Sigmoid colon (tissue), 7 donors: ENCODE results near the gene SNRNP48. TPM values are rescaled to one million over a fixed set of nuclear protein-coding genes. Genes with fewer than 3 reads are reported as not detected.

Experiments
- DNase-seq: peaks from one replicate; pipeline ENCODE4 v3.0.0-alpha.2; 2019
- H3K27ac ChIP-seq, 4 donors: fragments of 200-600 bp; sonication (generic); one replicate each; pipeline ENCODE4 v1.5.1; 2016 to 2019; ENCODE audit warnings: mild to moderate bottlenecking in 1 of 4
- H3K27me3 ChIP-seq, 3 donors: fragments of 200-600 bp; sonication (generic); one replicate each; pipeline ENCODE4 v1.5.1; 2019; ENCODE audit warnings: mild to moderate bottlenecking in 1 of 3
- H3K36me3 ChIP-seq, 4 donors: fragments of 200-600 bp; sonication (generic); one replicate each; pipeline ENCODE4 v1.5.1; 2016 to 2019
- H3K4me1 ChIP-seq, 4 donors: fragments of 200-600 bp; sonication (generic); one replicate each; pipeline ENCODE4 v1.5.1; 2017 to 2019
- H3K4me3 ChIP-seq, 4 donors: fragments of 200-600 bp; sonication (generic); one replicate each; pipeline ENCODE4 v1.5.1; 2017 to 2019; ENCODE audit warnings: mild to moderate bottlenecking in 2 of 4, moderate library complexity in 1 of 4
- H3K9me3 ChIP-seq, 4 donors: fragments of 200-600 bp in 3 of 4; sonication (generic) in 3 of 4; one replicate each; pipeline versions ENCODE4 v1.5.1 to v1.6.1; 2013 to 2019
- EP300 ChIP-seq, 4 donors: sonication (generic); formaldehyde crosslinking; IDR thresholded peaks; one replicate each; pipeline ENCODE4 v1.6.1; 2017; ENCODE audit warnings: antibody characterized with exemption in 4 of 4
- POLR2A ChIP-seq, 2 donors: fragments of 450-650 bp; IDR thresholded peaks; one replicate each; pipeline ENCODE4 v1.6.1; 2016; ENCODE audit warnings: antibody characterized with exemption in 2 of 2, mild to moderate bottlenecking in 2 of 2, moderate library complexity in 2 of 2
- POLR2AphosphoS5 ChIP-seq, 4 donors: sonication (generic); formaldehyde crosslinking; IDR thresholded peaks; one replicate each; pipeline ENCODE4 v1.6.1; 2017; ENCODE audit warnings: antibody characterized with exemption in 4 of 4
- WGBS, 2 donors: extraction: QIAGEN DNeasy Blood & Tissue Kit; methylation state at CpG; one replicate each; pipeline ENCODE4 v1.1.7; 2013; 5-methylcytosine and 5-hydroxymethylcytosine counted together
- intact Hi-C: fragments of 100-400 bp; cut with DNase I; formaldehyde crosslinking; loops from one replicate; pipeline ENCODE4 v1.15.1; 2023
- polyA plus RNA-seq, 3 donors: library from polyadenylated mRNA; stranded (reverse); fragments of 200-250 nt; gene quantifications; one replicate each; pipeline ENCODE4 v1.2.3, GENCODE V29; 2013
- total RNA-seq, 4 donors: library from RNA; depleted of rRNA; stranded (reverse); fragments of >200 nt; gene quantifications; one replicate each; pipeline ENCODE4 v1.1.0, GENCODE V29; 2016
- TF ChIP-seq, protein P1 (sequence below), 4 experiments: fragments of 450-650 bp in 3 of 4; fragments of 200-600 bp in 1 of 4; IDR thresholded peaks; one replicate each; pipeline ENCODE4 v1.5.1; 2016 to 2019; ENCODE audit warnings: antibody characterized with exemption in 4 of 4, mild to moderate bottlenecking in 3 of 4, moderate library complexity in 2 of 4
- donor health status: healthy with polysubstance abuse.
- donor health status: Bipolar disorder and iron deficiency.
- donor health status: healthy.

The SNRNP48 gene
- total and polyA plus RNA-seq, 7 donors, result 7.8 to 18.6 (median 12.5) TPM

DNA sequence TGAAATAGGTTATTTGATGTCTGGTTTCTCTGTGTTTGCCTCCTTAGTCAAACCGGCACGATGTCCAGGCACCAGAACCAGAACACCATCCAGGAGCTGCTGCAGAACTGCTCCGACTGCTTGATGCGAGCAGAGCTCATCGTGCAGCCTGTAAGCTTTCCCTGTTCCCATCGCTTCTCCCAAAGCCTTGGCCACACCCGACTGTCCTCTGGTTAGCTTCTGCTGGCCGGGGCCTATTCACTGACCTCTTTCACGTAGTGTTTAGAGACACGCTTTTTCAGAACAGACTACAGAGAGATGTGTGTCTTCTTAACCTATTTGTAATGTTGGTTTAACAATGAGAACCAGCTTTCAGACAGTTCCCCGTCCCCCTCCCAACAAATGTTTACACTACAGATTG, 34.3 kb upstream of the SNRNP48 start:
- no peaks in the 10 kb centered on the region for H3K27me3 ChIP-seq
- no peaks in the 10 kb centered on the region for H3K4me1 ChIP-seq
- H3K9me3 ChIP-seq, result no peaks in the 10 kb centered on the region
- TF ChIP-seq, protein P1, sequence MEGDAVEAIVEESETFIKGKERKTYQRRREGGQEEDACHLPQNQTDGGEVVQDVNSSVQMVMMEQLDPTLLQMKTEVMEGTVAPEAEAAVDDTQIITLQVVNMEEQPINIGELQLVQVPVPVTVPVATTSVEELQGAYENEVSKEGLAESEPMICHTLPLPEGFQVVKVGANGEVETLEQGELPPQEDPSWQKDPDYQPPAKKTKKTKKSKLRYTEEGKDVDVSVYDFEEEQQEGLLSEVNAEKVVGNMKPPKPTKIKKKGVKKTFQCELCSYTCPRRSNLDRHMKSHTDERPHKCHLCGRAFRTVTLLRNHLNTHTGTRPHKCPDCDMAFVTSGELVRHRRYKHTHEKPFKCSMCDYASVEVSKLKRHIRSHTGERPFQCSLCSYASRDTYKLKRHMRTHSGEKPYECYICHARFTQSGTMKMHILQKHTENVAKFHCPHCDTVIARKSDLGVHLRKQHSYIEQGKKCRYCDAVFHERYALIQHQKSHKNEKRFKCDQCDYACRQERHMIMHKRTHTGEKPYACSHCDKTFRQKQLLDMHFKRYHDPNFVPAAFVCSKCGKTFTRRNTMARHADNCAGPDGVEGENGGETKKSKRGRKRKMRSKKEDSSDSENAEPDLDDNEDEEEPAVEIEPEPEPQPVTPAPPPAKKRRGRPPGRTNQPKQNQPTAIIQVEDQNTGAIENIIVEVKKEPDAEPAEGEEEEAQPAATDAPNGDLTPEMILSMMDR (IDR thresholded peaks at IDR 0.05), result no peak
- H3K27ac ChIP-seq, result no peak overlapping the region
- 87% methylated on average over 11 of the region's 11 CpGs for WGBS, 2 donors
- H3K4me3 ChIP-seq, result no peak overlapping the region
- no peaks in the 10 kb centered on the region for H3K36me3 ChIP-seq
- no peak for DNase-seq
- intact Hi-C loops, result no loop called here

DNA sequence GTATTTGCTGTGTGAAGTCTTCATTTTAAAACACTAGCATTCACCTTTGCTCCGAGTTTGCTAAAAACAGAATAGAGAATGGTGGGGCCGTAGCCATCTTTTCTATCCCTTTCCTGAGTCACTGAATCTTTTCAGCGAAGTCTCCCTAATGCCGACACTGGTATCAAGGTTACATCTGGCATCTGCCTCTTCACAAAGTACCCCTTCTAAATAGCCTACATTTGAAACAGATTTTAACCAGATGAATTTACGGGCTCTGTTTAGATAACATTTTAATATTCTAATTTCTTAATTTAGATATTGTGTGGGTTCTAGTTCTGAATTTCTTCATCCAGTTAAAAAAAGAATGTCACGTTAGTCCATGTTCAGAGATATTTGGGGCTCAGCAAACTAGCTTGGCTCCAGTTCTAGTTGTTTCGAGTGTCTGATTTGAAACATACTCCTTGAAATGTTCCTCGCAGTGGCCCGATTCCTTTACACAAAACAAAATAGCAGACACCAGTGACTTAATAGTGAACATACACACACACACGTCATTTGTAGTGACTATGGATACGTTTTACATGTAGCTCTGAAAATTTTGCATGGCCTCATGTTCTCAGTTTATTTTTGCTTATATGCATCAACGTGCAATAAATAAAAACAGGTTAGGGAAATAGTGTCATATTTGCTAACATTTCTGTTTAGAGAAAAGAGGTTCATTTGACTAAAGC, 33.4 kb upstream of the SNRNP48 start:
- H3K27ac ChIP-seq, result no peak overlapping the region
- H3K27me3 ChIP-seq, result peaks cover 0 to 6% (median 0%) of the 10 kb centered on the region in 3 donors
- TF ChIP-seq EP300 (IDR thresholded peaks at IDR 0.05), result no peak
- TF ChIP-seq, protein P1 (IDR thresholded peaks at IDR 0.05), result no peak
- TF ChIP-seq POLR2A (IDR thresholded peaks at IDR 0.05), result no peak
- no peak for TF ChIP-seq POLR2AphosphoS5 (IDR thresholded peaks at IDR 0.05)
- intact Hi-C loops, result no loop called here
- no peak for DNase-seq
- 93 to 94% methylated on average over 12 of the region's 12 CpGs for WGBS, 2 donors
- no peak overlapping the region for H3K4me3 ChIP-seq
- no peaks in the 10 kb centered on the region for H3K9me3 ChIP-seq
- no peaks in the 10 kb centered on the region for H3K4me1 ChIP-seq
- H3K36me3 ChIP-seq, result no peaks in the 10 kb centered on the region

DNA sequence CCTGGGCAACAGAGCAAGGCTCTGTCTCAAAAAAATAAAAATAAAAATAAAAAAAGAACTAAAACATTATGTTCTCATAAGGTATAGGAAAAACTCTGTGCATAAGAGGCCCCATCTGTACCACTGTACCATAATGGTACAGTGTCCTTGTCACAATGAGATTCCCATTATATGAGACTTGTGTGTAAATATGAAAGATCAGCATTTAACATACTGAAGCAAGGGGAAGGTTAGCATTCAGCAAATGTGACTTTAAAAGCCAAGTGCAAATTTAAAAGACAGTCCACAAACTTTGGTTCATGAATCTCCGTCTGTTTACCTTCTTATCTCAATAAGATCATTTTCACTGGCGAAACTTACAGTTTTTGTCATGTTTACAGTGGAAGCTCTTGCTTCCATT, 32.3 kb upstream of the SNRNP48 start:
- H3K27ac ChIP-seq, result no peak overlapping the region
- no peaks in the 10 kb centered on the region for H3K36me3 ChIP-seq
- H3K27me3 ChIP-seq, result peaks cover 0 to 16% (median 0%) of the 10 kb centered on the region in 3 donors
- no peak for DNase-seq
- no peaks in the 10 kb centered on the region for H3K9me3 ChIP-seq
- 81 to 95% methylated on average over 2 of the region's 2 CpGs for WGBS, 2 donors
- intact Hi-C loops, result no loop called here
- TF ChIP-seq POLR2AphosphoS5 (IDR thresholded peaks at IDR 0.05) (no peak), EP300 (IDR thresholded peaks at IDR 0.05) (no peak), POLR2A (IDR thresholded peaks at IDR 0.05) (no peak)
- TF ChIP-seq, protein P1 (IDR thresholded peaks at IDR 0.05), result no peak
- H3K4me3 ChIP-seq, result no peak overlapping the region
- H3K4me1 ChIP-seq, result no peaks in the 10 kb centered on the region

DNA sequence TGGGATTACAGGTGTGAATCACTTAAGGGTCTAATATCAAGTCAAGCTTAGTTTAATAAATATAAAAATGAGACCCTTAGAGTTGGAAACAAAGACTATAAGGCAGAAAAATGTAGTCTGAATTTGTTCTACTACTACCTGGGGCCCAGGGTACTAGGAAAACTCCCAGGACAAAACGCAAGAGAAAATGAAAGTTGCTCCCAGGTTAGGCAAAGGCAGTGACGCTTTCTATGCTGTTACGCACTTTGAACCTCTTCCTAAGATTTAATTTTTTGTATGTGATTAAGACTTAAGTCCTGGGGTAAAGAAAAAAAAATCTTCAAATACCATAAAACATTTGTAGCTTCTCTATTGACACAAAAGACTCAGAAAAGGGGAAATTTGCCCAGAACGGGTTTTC, 31.2 kb upstream of the SNRNP48 start:
- Histone ChIP-seq H3K27me3 (peaks cover 0 to 25% (median 0%) of the 10 kb centered on the region in 3 donors), H3K27ac (no peak overlapping the region), H3K36me3 (no peaks in the 10 kb centered on the region), H3K9me3 (no peaks in the 10 kb centered on the region), H3K4me3 (no peak overlapping the region), H3K4me1 (no peaks in the 10 kb centered on the region)
- no peak for TF ChIP-seq POLR2AphosphoS5 (IDR thresholded peaks at IDR 0.05)
- no peak for TF ChIP-seq EP300 (IDR thresholded peaks at IDR 0.05)
- TF ChIP-seq, protein P1 (IDR thresholded peaks at IDR 0.05), result no peak
- no peak for TF ChIP-seq POLR2A (IDR thresholded peaks at IDR 0.05)
- no peak for DNase-seq
- WGBS, 2 donors, result 48 to 71% methylated on average over 4 of the region's 4 CpGs
- intact Hi-C loops, result no loop called here

DNA sequence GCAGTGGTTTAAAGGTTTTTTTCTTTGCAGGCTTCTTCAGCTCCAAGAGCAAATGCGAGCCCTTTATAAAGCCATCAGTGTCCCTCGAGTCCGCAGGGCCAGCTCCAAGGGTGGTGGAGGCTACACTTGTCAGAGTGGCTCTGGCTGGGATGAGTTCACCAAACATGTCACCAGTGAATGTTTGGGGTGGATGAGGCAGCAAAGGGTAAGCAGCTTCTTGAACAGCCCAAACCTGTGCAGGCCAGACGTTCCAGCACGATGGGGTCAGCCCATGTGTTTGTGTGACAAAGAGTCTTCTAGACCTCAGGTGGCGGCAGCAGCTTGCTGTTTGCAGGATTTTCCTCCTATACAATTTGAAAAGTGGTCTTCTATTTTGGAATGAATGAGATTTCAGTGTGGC, 30.8 kb upstream of the SNRNP48 start:
- TF ChIP-seq POLR2A (IDR thresholded peaks at IDR 0.05) (no peak), EP300 (IDR thresholded peaks at IDR 0.05) (no peak), POLR2AphosphoS5 (IDR thresholded peaks at IDR 0.05) (no peak)
- TF ChIP-seq, protein P1 (IDR thresholded peaks at IDR 0.05), result no peak
- no peaks in the 10 kb centered on the region for H3K9me3 ChIP-seq
- 66 to 78% methylated on average over 6 of the region's 6 CpGs for WGBS, 2 donors
- no peak overlapping the region for H3K4me3 ChIP-seq
- DNase-seq, result no peak
- no peaks in the 10 kb centered on the region for H3K36me3 ChIP-seq
- H3K27ac ChIP-seq, result no peak overlapping the region
- H3K4me1 ChIP-seq, result no peaks in the 10 kb centered on the region
- H3K27me3 ChIP-seq, result peaks cover 0 to 27% (median 0%) of the 10 kb centered on the region in 3 donors
- intact Hi-C loops, result no loop called here
